Thyroid gland (tissue), 4 donors: ENCODE results near the gene RMI1. TPM values are rescaled to one million over a fixed set of nuclear protein-coding genes. Genes with fewer than 3 reads are reported as not detected.

Source experiments
- DNase-seq, 2 donors: peaks; one replicate each; pipeline ENCODE4 v3.0.0-alpha.2; 2019
- H3K27ac ChIP-seq, 3 donors: fragments of 200-600 bp; sonication (generic); 1 replicate in 2 of 3; 2 replicates in 1 of 3; pipeline ENCODE4 v1.5.1; 2016 to 2019; ENCODE audit warnings: mild to moderate bottlenecking in 1 of 3, moderate library complexity in 1 of 3
- H3K27me3 ChIP-seq: fragments of 200-600 bp; sonication (generic); one replicate; pipeline ENCODE4 v1.5.1; 2019
- H3K36me3 ChIP-seq, 2 donors: fragments of 200-600 bp; sonication (generic); one replicate each; pipeline ENCODE4 v1.5.1; 2016 to 2019
- H3K4me1 ChIP-seq, 2 donors: fragments of 200-600 bp; sonication (generic); one replicate each; pipeline ENCODE4 v1.5.1; 2017 to 2019
- H3K4me3 ChIP-seq, 3 donors: fragments of 200-600 bp; sonication (generic); replicated peaks in 1 of 3; 1 replicate in 2 of 3; 2 replicates in 1 of 3; pipeline ENCODE4 v1.5.1; 2016; ENCODE audit warnings: mild to moderate bottlenecking in 1 of 3
- H3K9me3 ChIP-seq: fragments of 200-600 bp; sonication (generic); one replicate; pipeline ENCODE4 v1.5.1; 2017
- POLR2A ChIP-seq, 2 donors: fragments of 450-650 bp; IDR thresholded peaks; one replicate each; pipeline ENCODE4 v1.6.1; 2017; ENCODE audit warnings: antibody characterized with exemption in 2 of 2, mild to moderate bottlenecking in 2 of 2, moderate library complexity in 1 of 2
- WGBS, 2 donors: methylation state at CpG; one replicate each; pipeline ENCODE4 v1.1.5; 2017; 5-methylcytosine and 5-hydroxymethylcytosine counted together
- intact Hi-C: fragments of 100-400 bp; cut with DNase I; formaldehyde crosslinking; loops from one replicate; pipeline ENCODE4 v1.15.1; 2023
- total RNA-seq, 4 donors: library from RNA; depleted of rRNA; stranded (reverse); fragments of >200 nt; gene quantifications; one replicate each; pipeline ENCODE4 v1.2.3, GENCODE V29; 2016
- TF ChIP-seq, protein P1 (sequence below), 6 experiments: fragments of 200-600 bp in 3 of 6; fragments of 450-650 bp in 3 of 6; sonication (generic) in 3 of 6; IDR thresholded peaks; one replicate each; pipeline ENCODE4 v1.5.1; 2016 to 2019; ENCODE audit warnings: antibody characterized with exemption in 6 of 6, mild to moderate bottlenecking in 2 of 6, inconsistent platforms in 1 of 6, moderate library complexity in 1 of 6

RMI1 gene
- total RNA-seq, 4 donors from 2014 or later, result 7.2 to 11.4 (median 9.7) TPM

DNA sequence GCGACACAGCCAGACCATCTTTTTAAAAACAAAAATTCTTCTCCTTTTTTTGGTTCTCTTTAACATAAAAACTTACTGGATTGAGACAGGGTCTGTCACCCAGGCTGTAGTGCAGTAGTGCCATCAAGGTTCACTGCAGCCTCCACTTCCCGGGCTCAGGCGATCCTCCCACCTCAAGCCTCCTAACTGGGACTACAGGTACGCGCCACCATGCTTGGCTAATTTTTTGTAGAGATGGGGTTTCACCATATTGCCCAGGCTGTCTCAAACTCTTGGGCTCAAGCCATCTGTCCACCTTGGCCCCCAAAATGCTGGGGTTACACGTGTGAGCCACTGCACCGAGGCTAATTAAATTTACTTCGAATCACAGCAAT lies 14.4 kb upstream of the RMI1 start:
- intact Hi-C loops, result no loop called here
- Histone ChIP-seq H3K27ac (no peak overlapping the region), H3K27me3 (no peaks in the 10 kb centered on the region), H3K9me3 (no peaks in the 10 kb centered on the region), H3K4me3 (no peak overlapping the region), H3K4me1 (peaks cover 0 to 6% of the 10 kb centered on the region in 2 donors), H3K36me3 (peaks cover 38 to 43% of the 10 kb centered on the region in 2 donors)
- DNase-seq, result no peak
- TF ChIP-seq, protein P1, sequence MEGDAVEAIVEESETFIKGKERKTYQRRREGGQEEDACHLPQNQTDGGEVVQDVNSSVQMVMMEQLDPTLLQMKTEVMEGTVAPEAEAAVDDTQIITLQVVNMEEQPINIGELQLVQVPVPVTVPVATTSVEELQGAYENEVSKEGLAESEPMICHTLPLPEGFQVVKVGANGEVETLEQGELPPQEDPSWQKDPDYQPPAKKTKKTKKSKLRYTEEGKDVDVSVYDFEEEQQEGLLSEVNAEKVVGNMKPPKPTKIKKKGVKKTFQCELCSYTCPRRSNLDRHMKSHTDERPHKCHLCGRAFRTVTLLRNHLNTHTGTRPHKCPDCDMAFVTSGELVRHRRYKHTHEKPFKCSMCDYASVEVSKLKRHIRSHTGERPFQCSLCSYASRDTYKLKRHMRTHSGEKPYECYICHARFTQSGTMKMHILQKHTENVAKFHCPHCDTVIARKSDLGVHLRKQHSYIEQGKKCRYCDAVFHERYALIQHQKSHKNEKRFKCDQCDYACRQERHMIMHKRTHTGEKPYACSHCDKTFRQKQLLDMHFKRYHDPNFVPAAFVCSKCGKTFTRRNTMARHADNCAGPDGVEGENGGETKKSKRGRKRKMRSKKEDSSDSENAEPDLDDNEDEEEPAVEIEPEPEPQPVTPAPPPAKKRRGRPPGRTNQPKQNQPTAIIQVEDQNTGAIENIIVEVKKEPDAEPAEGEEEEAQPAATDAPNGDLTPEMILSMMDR (IDR thresholded peaks at IDR 0.05), result no peak
- no peak for TF ChIP-seq POLR2A (IDR thresholded peaks at IDR 0.05)
- 88 to 94% methylated on average over 8 of the region's 8 CpGs for WGBS, 2 donors

DNA sequence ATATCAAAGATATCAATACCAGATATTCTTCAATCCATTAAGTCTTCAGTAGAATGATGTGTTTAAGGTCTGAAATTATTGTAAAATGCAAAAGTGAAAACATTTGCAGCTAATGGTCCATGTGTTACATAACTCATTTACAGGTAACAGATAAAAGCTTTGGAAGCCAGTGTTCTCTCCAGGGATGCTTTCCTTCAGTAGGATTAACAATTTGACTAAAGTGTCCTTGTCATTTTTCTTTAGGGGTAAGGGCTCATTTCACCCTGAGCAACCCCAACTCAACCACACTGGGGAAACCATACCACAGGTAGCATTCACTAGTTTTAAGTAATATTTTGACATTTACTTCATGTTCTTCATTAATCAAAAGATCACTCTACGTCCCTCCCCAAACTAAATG lies 13.5 kb upstream of the RMI1 start:
- Histone ChIP-seq H3K4me1 (peaks cover 0 to 4% of the 10 kb centered on the region in 2 donors), H3K9me3 (no peaks in the 10 kb centered on the region), H3K27me3 (no peaks in the 10 kb centered on the region), H3K36me3 (peaks cover 46 to 51% of the 10 kb centered on the region in 2 donors), H3K27ac (no peak overlapping the region), H3K4me3 (no peak overlapping the region)
- intact Hi-C loops, result no loop called here
- 91 to 92% methylated on average over 1 of the region's 1 CpG for WGBS, 2 donors
- no peak for DNase-seq
- TF ChIP-seq POLR2A (IDR thresholded peaks at IDR 0.05), result no peak
- TF ChIP-seq, protein P1 (IDR thresholded peaks at IDR 0.05), result no peak

DNA sequence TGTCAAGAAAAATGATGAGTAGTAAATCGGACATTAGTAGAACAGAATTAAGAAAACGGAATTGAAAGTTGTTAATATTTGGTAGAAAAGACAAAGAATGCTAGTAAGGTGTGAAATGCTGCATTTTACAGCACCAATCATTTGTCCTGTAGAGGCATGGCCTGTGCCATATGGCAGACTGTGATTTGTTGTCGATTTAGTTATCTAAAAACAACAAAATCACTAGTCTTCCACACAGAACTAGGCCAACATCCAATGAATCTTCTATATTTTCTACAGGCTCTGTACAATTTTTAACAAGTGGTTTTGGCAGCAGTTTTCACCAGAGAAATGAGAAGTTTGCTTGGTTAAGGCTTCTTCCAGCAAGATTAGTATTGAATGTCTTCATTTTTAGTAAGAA lies 11.0 kb upstream of the RMI1 start:
- no peaks in the 10 kb centered on the region for H3K9me3 ChIP-seq
- no peaks in the 10 kb centered on the region for H3K4me1 ChIP-seq
- no peak overlapping the region for H3K4me3 ChIP-seq
- no peak overlapping the region for H3K27ac ChIP-seq
- intact Hi-C loops, result no loop called here
- WGBS, 2 donors, result 85 to 86% methylated on average over 3 of the region's 3 CpGs
- H3K27me3 ChIP-seq, result no peaks in the 10 kb centered on the region
- DNase-seq, result no peak
- TF ChIP-seq, protein P1 (IDR thresholded peaks at IDR 0.05), result no peak
- TF ChIP-seq POLR2A (IDR thresholded peaks at IDR 0.05), result no peak
- H3K36me3 ChIP-seq, result peaks cover 72 to 77% of the 10 kb centered on the region in 2 donors

DNA sequence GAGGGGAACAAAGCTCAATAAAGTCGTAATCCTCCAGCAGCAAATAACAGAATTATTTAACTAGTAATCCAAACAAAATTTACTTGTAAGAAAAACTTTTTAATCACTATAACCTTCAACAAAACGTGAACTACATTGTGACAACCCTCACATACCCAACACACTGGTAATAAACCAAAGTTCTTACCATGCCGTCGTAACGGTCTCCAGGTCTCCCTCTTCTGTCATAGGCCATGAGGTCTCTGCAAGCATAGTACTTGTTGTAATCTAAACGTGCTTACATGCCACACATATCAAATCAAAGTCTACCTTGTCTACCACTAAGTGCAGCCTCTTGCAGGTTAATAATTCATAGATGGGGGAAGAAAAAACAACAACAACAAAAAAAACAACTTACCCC lies 9.1 kb upstream of the RMI1 start:
- peaks cover 90 to 95% of the 10 kb centered on the region in 2 donors for H3K36me3 ChIP-seq
- 83 to 84% methylated on average over 6 of the region's 6 CpGs for WGBS, 2 donors
- TF ChIP-seq, protein P1 (IDR thresholded peaks at IDR 0.05), result no peak
- no peak for TF ChIP-seq POLR2A (IDR thresholded peaks at IDR 0.05)

DNA sequence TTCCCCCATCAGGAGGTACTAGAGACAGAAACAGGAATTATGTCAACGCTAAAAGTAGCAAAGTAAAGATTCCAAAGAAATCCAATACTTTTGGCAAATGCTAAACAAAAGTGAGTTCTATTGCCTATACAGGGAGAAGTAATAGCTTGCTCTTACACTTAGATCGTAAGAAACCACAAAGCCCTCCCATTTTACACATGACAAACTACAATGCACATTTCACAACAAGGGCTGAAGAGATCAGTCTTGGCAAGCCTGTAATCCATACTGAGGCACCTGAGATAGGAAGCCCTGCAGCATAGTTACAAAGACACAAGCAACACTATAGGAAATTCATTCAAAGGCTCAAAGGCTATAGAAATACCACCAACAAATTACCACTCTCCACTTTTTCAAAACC lies 8.3 kb upstream of the RMI1 start:
- intact Hi-C loops, result no loop called here
- H3K4me1 ChIP-seq, result peaks cover 0 to 10% of the 10 kb centered on the region in 2 donors
- TF ChIP-seq, protein P1 (IDR thresholded peaks at IDR 0.05), result no peak
- no peak for TF ChIP-seq POLR2A (IDR thresholded peaks at IDR 0.05)
- no peaks in the 10 kb centered on the region for H3K9me3 ChIP-seq
- H3K4me3 ChIP-seq, result no peak overlapping the region
- H3K27ac ChIP-seq, result no peak overlapping the region
- WGBS, 2 donors, result 79 to 80% methylated on average over 2 of the region's 2 CpGs
- no peaks in the 10 kb centered on the region for H3K27me3 ChIP-seq
- H3K36me3 ChIP-seq, result peaks cover 91 to 96% of the 10 kb centered on the region in 2 donors
- DNase-seq, result no peak

More for the DNA sequence above, 9.1 kb upstream of the RMI1 start:
- intact Hi-C loops, result no loop called here
- no peak for DNase-seq
- Histone ChIP-seq H3K4me3 (no peak overlapping the region), H3K27ac (no peak overlapping the region), H3K4me1 (peaks cover 0 to 2% of the 10 kb centered on the region in 2 donors), H3K27me3 (no peaks in the 10 kb centered on the region), H3K9me3 (no peaks in the 10 kb centered on the region)
